GM04504 (cell line): Measurements from ENCODE around the gene KLHDC10.
"Not testable (repeated sequence)": the region's sequence is repeated elsewhere in the genome, so short reads cannot be mapped to it uniquely, and the experiment has no call there.

Source experiments
- DNase-seq: peaks from one replicate; pipeline ENCODE4 v3.0.0-alpha.2; 2012; ENCODE audit warnings: low read depth

Gene KLHDC10

GRCh38 chr7:130156140-130156539, 85.8 kb downstream of the KLHDC10 start:
- no peak for DNase-seq

GRCh38 chr7:130157700-130158099, 87.4 kb downstream of the KLHDC10 start:
- no peak for DNase-seq

DNA sequence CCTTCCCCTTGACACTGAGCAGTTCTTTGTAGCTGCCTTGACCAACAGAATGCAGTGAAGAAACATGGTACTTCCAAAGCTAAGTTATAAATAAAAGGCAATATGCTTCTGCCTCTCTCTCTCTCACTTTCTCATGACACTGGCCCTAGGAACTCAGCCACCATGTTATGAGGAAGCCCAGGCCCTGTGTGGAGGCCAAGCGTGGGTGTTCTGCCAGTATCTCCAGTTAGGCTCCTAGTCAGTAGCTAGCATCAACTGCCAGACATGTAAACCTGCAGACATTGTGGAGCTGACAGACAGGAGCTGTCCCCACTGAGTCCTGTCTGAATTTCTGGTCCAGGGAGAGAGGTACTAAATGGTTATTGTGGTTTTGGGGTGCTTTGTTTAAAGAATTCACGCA, 89.7 kb downstream of the KLHDC10 start:
- no peak for DNase-seq

DNA sequence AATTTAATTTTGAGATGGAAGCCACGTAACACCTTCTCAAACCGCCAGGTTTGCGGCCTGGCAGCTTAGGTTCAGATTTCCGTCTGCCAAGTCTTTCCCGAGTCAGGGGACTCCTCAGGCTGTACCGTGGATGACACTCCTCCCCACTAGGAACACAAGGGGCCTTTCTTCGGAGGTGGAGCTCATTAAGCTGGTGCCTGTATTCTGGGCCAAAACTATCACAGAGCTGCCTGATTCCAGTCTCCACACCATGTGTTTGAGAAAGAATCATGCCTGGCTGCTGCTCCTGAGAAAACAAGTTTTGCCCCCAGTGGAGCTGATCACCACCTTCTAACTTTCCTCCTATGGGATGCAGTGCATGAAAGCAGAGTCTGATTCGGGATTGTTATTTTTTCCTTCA, 90.1 kb downstream of the KLHDC10 start:
- no peak for DNase-seq

DNA sequence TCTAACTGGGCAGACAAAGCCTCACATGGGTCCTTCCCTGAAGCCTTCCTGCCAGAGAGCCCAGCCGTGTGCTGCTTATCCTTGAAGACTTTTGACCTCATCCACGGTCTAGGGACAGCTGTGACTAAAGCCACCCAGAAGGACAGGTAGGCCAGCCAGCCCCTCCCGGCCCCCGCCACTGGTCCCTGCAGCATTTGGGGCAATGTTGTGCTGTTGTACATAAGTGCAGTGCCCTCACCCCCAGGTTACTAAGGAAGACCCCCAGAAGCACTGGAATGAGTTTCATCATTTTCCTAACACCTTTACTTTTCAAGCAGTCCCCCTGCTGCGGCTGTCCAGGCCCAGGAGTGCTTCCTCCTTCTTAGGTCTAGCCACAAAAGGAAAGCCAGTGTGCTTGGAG, 91.9 kb downstream of the KLHDC10 start:
- DNase-seq: no peak

DNA sequence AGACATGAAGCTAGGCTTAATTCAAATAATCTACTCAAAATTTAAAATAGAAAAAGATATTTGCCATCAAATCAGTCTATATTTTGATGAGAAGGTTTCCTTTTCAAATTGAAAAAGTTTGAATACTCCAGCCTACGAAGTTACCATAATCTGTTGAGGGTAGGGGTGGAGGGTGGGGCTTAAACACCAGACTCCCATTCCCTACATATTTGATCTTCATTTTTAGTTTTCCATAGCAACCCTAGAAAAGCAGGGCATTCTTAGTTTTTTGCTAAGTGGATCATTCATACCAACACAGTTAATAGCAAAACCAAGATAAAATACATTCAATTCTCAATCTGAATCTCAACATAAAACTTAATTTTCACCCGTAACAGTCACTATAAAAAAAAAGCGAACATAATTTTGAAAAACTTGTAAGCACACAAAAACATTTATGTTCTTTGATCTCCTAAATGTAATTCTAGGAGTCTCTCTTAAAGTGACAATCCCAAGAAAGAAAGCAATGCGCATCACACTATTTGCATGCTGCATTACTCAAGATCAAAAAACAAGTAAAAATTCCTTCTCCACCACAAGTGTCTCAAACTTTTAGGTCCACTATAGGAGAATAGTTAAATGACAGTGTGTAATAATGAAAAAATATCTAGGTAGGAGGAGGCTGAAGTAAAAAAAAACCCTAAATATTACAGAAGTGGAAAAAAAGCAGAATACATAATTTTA, 104.1 kb downstream of the KLHDC10 start:
- no peak for DNase-seq

- DNase-seq: no peak
Measured at GRCh38 chr7:130178251-130178650, 107.9 kb downstream of the KLHDC10 start.

DNA sequence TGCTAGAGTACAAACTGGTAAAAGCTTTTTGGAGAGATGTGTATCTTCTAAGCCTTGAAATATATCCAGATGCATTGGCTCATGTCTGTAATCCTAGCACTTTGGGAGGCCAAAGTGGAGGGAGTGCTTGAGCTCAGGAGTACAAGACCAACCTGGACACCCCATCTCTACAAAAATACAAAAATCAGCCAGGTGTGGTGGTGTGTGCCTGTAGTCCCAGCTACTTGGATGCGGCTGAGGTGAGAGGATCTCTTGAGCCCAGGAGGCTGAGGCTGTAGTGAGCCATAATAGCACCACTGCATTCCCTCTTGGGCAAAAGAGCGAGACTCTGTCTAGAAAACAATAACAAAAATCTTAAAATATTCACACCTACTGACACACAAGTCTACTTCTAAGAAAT, 109.3 kb downstream of the KLHDC10 start:
- DNase-seq: no peak

DNA sequence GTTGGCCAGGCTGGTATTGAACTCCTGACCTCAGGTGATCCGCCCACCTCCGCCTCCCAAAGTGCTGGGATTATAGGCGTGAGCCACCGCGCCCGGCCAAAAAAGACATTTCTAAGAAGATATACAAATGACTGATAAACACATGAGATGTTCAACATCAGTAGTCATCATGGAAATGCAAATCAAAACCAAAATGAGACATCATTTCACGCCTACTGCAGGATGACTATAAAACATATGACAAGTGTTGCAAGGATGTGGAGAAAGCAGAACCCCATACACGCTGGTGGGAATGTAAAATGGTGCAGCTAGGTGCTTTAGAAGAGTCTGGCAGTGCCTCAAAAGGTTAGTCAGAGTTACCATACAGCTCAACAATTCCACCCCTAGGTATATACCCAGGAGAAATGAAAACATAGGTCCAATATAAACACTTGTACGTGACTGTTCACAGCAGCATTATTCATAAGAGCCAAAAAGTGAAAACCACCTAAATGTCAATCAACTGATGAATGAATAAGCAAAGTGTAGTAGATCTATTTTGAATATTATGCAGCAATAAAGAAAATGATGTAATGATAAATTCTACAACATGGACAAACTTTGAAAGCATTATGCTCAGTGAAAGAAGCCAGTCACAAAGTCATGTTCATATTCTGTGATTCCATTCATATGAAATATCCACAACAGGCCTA, 110.4 kb downstream of the KLHDC10 start:
- DNase-seq: no peak

GRCh38 chr7:130181263-130181605, 110.9 kb downstream of the KLHDC10 start:
- no peak for DNase-seq

- no peak for DNase-seq
Measured at GRCh38 chr7:130182990-130183389, 112.7 kb downstream of the KLHDC10 start.

GRCh38 chr7:130184349-130184748, 114.0 kb downstream of the KLHDC10 start:
- not testable (repeated sequence) for DNase-seq
